Measurements from ENCODE around the gene NLRC4.
"Not testable (repeated sequence)": the region's sequence is repeated elsewhere in the genome, so short reads cannot be mapped to it uniquely, and the experiment has no call there.

- not testable (repeated sequence) for TF ChIP-seq EZH2 (IDR thresholded peaks at IDR 0.05; ENCODE audit: low read length); CTCF (optimal IDR thresholded peaks at IDR 0.05 in 1 of 3, IDR thresholded peaks at IDR 0.05 in 1 of 3, conservative IDR thresholded peaks at IDR 0.05 in 1 of 3; ENCODE audit: extremely low read depth in 1 of 3, insufficient read depth in 2 of 3, low read length in 3 of 3)
These were observed 61.3 kb downstream of the NLRC4 start for GRCh38 chr2:32203428-32203827.

Measured in keratinocyte (primary cell).